Stimulated activated naive B cell treated with anti-CD40 and anti-IgM and Interleukin-4, amounts not matched to agents 10 μg/mL and 1 μg/mL and 100 μg/mL, for 72 hours (primary cell): ENCODE data around the gene COL6A6.

ENCODE experiments used
- ATAC-seq, 2 donors: fragments of 150-1000 bp; cut with Tn5 transposase; replicated peaks; 2 replicates each; pipeline ENCODE4 v1.10.0; 2021; ENCODE audit warnings: moderate library complexity in 1 of 2
- DNase-seq: peaks from one replicate; pipeline ENCODE4 v3.0.0; 2021
- H3K27ac Mint-ChIP-seq: one replicate; pipeline ENCODE4 v1.8.0; 2022; ENCODE audit warnings: mild to moderate bottlenecking, mixed read lengths
- H3K27me3 Mint-ChIP-seq, 2 donors: one replicate each; pipeline ENCODE4 v1.8.0; 2022; ENCODE audit warnings: mixed read lengths in 2 of 2
- H3K36me3 Mint-ChIP-seq, 2 donors: one replicate each; pipeline ENCODE4 v1.8.0; 2022; ENCODE audit warnings: mixed read lengths in 2 of 2, mild to moderate bottlenecking in 1 of 2
- H3K4me1 Mint-ChIP-seq, 2 donors: one replicate each; pipeline ENCODE4 v1.8.0; 2022; ENCODE audit warnings: mixed read lengths in 2 of 2, mild to moderate bottlenecking in 1 of 2
- H3K4me3 Mint-ChIP-seq, 2 donors: one replicate each; pipeline ENCODE4 v1.8.0; 2022; ENCODE audit warnings: mild to moderate bottlenecking in 2 of 2, mixed read lengths in 2 of 2, moderate library complexity in 1 of 2
- H3K9me3 Mint-ChIP-seq, 2 donors: one replicate each; pipeline ENCODE4 v1.8.0; 2022; ENCODE audit warnings: mixed read lengths in 2 of 2, mild to moderate bottlenecking in 1 of 2

Gene COL6A6

GRCh38 chr3:130516645-130517512 lies at the start of gene COL6A6:
Gene COL6A6 (plus strand): TSS chr3:130517177. CDS start chr3:130560365, 43,188 bp downstream.
- ATAC-seq (no peak), DNase-seq (no peak)
- no peaks in the 10 kb centered on the region for H3K9me3 Mint-ChIP-seq
- H3K27ac Mint-ChIP-seq: no peak within 1 kb of the TSS
- no peaks in the 10 kb centered on the region for H3K36me3 Mint-ChIP-seq
- H3K4me3 Mint-ChIP-seq: no peak within 1 kb of the TSS
- H3K27me3 Mint-ChIP-seq: peaks cover 24% of the 10 kb centered on the region in 2 donors
- peaks cover 0 to 2% of the 10 kb centered on the region in 2 donors for H3K4me1 Mint-ChIP-seq

GRCh38 chr3:130468311-130468710 lies 48.7 kb upstream of the COL6A6 start:
- Mint-ChIP-seq H3K27me3 (peaks cover 0 to 6% of the 10 kb centered on the region in 2 donors), H3K9me3 (peaks cover 0 to 1% of the 10 kb centered on the region in 2 donors), H3K4me3 (no peak overlapping the region), H3K36me3 (no peaks in the 10 kb centered on the region), H3K27ac (no peak overlapping the region), H3K4me1 (no peaks in the 10 kb centered on the region)
- ATAC-seq: no peak
- no peak for DNase-seq

GRCh38 chr3:130470126-130470525 lies 46.9 kb upstream of the COL6A6 start:
- Mint-ChIP-seq H3K4me3 (no peak overlapping the region), H3K27ac (no peak overlapping the region), H3K36me3 (no peaks in the 10 kb centered on the region), H3K27me3 (peaks cover 0 to 6% of the 10 kb centered on the region in 2 donors), H3K4me1 (no peaks in the 10 kb centered on the region), H3K9me3 (peaks cover 5% of the 10 kb centered on the region in 2 donors)
- ATAC-seq: no peak
- no peak for DNase-seq

- Mint-ChIP-seq H3K9me3 (peaks cover 6 to 12% of the 10 kb centered on the region in 2 donors), H3K4me1 (no peaks in the 10 kb centered on the region), H3K36me3 (no peaks in the 10 kb centered on the region), H3K4me3 (no peak overlapping the region), H3K27ac (no peak overlapping the region), H3K27me3 (peaks cover 0 to 6% of the 10 kb centered on the region in 2 donors)
- no peak for ATAC-seq
- DNase-seq: no peak
These were observed 43.6 kb upstream of the COL6A6 start for GRCh38 chr3:130473416-130473815.

GRCh38 chr3:130480736-130481135 lies 36.2 kb upstream of the COL6A6 start:
- Mint-ChIP-seq H3K4me3 (no peak overlapping the region), H3K27ac (no peak overlapping the region), H3K4me1 (no peaks in the 10 kb centered on the region), H3K9me3 (peaks cover under 1 to 4% of the 10 kb centered on the region in 2 donors), H3K27me3 (peaks cover 0 to 4% of the 10 kb centered on the region in 2 donors), H3K36me3 (no peaks in the 10 kb centered on the region)
- DNase-seq (no peak), ATAC-seq (no peak)

- no peak overlapping the region for H3K27ac Mint-ChIP-seq
- H3K36me3 Mint-ChIP-seq: no peaks in the 10 kb centered on the region
- no peak for DNase-seq
- no peak overlapping the region for H3K4me3 Mint-ChIP-seq
- H3K27me3 Mint-ChIP-seq: no peaks in the 10 kb centered on the region
- ATAC-seq: no peak
- no peaks in the 10 kb centered on the region for H3K4me1 Mint-ChIP-seq
- H3K9me3 Mint-ChIP-seq: no peaks in the 10 kb centered on the region
These were observed 28.7 kb upstream of the COL6A6 start for GRCh38 chr3:130488288-130488687.

GRCh38 chr3:130488769-130489450 lies 28.1 kb upstream of the COL6A6 start:
- no peaks in the 10 kb centered on the region for H3K36me3 Mint-ChIP-seq
- peaks cover 0 to under 1% of the 10 kb centered on the region in 2 donors for H3K9me3 Mint-ChIP-seq
- H3K27me3 Mint-ChIP-seq: no peaks in the 10 kb centered on the region
- ATAC-seq (no peak), DNase-seq (no peak)
- no peak overlapping the region for H3K4me3 Mint-ChIP-seq
- no peak overlapping the region for H3K27ac Mint-ChIP-seq
- H3K4me1 Mint-ChIP-seq: no peaks in the 10 kb centered on the region

- no peaks in the 10 kb centered on the region for H3K36me3 Mint-ChIP-seq
- no peak for ATAC-seq
These were observed 26.7 kb upstream of the COL6A6 start for GRCh38 chr3:130490241-130490640.

GRCh38 chr3:130491431-130491830 lies 25.5 kb upstream of the COL6A6 start:
- Mint-ChIP-seq H3K9me3 (peaks cover 0 to 3% of the 10 kb centered on the region in 2 donors), H3K27ac (no peak overlapping the region), H3K36me3 (no peaks in the 10 kb centered on the region), H3K4me1 (no peaks in the 10 kb centered on the region), H3K27me3 (no peaks in the 10 kb centered on the region), H3K4me3 (no peak overlapping the region)
- no peak for DNase-seq
- ATAC-seq: no peak

More at GRCh38 chr3:130490241-130490640, 26.7 kb upstream of the COL6A6 start:
- DNase-seq: no peak
- Mint-ChIP-seq H3K4me3 (no peak overlapping the region), H3K27me3 (no peaks in the 10 kb centered on the region), H3K4me1 (no peaks in the 10 kb centered on the region), H3K27ac (no peak overlapping the region), H3K9me3 (peaks cover 0 to 3% of the 10 kb centered on the region in 2 donors)

- H3K36me3 Mint-ChIP-seq: no peaks in the 10 kb centered on the region
- no peaks in the 10 kb centered on the region for H3K4me1 Mint-ChIP-seq
- H3K27ac Mint-ChIP-seq: no peak overlapping the region
- H3K9me3 Mint-ChIP-seq: no peaks in the 10 kb centered on the region
- DNase-seq (no peak), ATAC-seq (no peak)
- no peak overlapping the region for H3K4me3 Mint-ChIP-seq
- peaks cover 0 to 7% of the 10 kb centered on the region in 2 donors for H3K27me3 Mint-ChIP-seq
These were observed 12.3 kb upstream of the COL6A6 start for GRCh38 chr3:130504701-130505100.

- H3K27ac Mint-ChIP-seq: no peak overlapping the region
- no peaks in the 10 kb centered on the region for H3K36me3 Mint-ChIP-seq
- no peak for DNase-seq
- no peaks in the 10 kb centered on the region for H3K4me1 Mint-ChIP-seq
- H3K27me3 Mint-ChIP-seq: peaks cover 3 to 9% of the 10 kb centered on the region in 2 donors
- H3K4me3 Mint-ChIP-seq: no peak overlapping the region
- H3K9me3 Mint-ChIP-seq: no peaks in the 10 kb centered on the region
- ATAC-seq: no peak
These were observed 10.9 kb upstream of the COL6A6 start for GRCh38 chr3:130506031-130506430.

- ATAC-seq (no peak), DNase-seq (no peak)
- Mint-ChIP-seq H3K9me3 (no peaks in the 10 kb centered on the region), H3K4me3 (no peak overlapping the region), H3K4me1 (no peaks in the 10 kb centered on the region), H3K27me3 (peaks cover 6 to 10% of the 10 kb centered on the region in 2 donors), H3K36me3 (no peaks in the 10 kb centered on the region), H3K27ac (no peak overlapping the region)
These were observed 9.2 kb upstream of the COL6A6 start for GRCh38 chr3:130507746-130508145.

GRCh38 chr3:130509008-130509407 lies 8.0 kb upstream of the COL6A6 start:
- Mint-ChIP-seq H3K27ac (no peak overlapping the region), H3K27me3 (peaks cover 6 to 10% of the 10 kb centered on the region in 2 donors), H3K36me3 (no peaks in the 10 kb centered on the region), H3K9me3 (no peaks in the 10 kb centered on the region), H3K4me3 (no peak overlapping the region), H3K4me1 (no peaks in the 10 kb centered on the region)
- ATAC-seq (no peak), DNase-seq (no peak)

- H3K27me3 Mint-ChIP-seq: peaks cover 27 to 30% of the 10 kb centered on the region in 2 donors
- no peak overlapping the region for H3K4me3 Mint-ChIP-seq
These were observed 2.3 kb upstream of the COL6A6 start for GRCh38 chr3:130514681-130515080.

GRCh38 chr3:130515755-130516154 lies 1.2 kb upstream of the COL6A6 start:
- no peak for DNase-seq
- Mint-ChIP-seq H3K9me3 (no peaks in the 10 kb centered on the region), H3K4me1 (peaks cover 0 to 2% of the 10 kb centered on the region in 2 donors), H3K4me3 (no peak overlapping the region), H3K27me3 (peaks cover 27 to 30% of the 10 kb centered on the region in 2 donors), H3K36me3 (no peaks in the 10 kb centered on the region), H3K27ac (no peak overlapping the region)
- no peak for ATAC-seq

More at GRCh38 chr3:130514681-130515080, 2.3 kb upstream of the COL6A6 start:
- H3K36me3 Mint-ChIP-seq: no peaks in the 10 kb centered on the region
- no peaks in the 10 kb centered on the region for H3K9me3 Mint-ChIP-seq
- ATAC-seq (no peak), DNase-seq (no peak)
- H3K27ac Mint-ChIP-seq: no peak overlapping the region
- peaks cover 0 to 2% of the 10 kb centered on the region in 2 donors for H3K4me1 Mint-ChIP-seq
